ENCODE measurements around the gene C1orf141. TPM values are rescaled to one million over a fixed set of nuclear protein-coding genes. Genes with fewer than 3 reads are reported as not detected.

C1orf141 gene
- total RNA-seq, 2 donors from 2014 or later: 5.4 TPM; not detected in 1

DNA sequence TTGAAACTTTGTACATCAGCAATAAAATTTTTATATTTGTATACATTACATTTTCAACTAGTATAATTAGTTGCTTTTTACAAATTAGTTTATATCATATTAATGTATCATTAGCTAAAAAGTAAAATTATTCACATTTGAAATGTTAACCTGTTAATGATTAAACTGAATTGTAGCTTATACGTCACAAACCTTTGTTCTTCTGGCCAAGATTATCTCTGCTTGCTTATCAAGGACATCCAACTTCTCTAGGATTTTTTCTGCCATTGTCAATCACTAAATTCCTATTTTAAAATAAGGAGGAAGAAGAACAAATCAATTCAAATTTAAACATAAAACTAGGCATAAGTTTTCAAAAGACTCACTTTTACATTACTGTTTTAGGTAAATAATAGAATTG, 7.8 kb downstream of the C1orf141 start:
- no peak overlapping the region for H3K27ac ChIP-seq
- no peaks in the 10 kb centered on the region for H3K27me3 ChIP-seq (replicated peaks; ENCODE audit: insufficient read depth)
- DNase-seq (ENCODE audit: low spot score): no peak
- H3K4me1 ChIP-seq (replicated peaks): no peaks in the 10 kb centered on the region
- no peaks in the 10 kb centered on the region for H3K9me3 ChIP-seq
- intact Hi-C loops (cut with DNase I): no loop called here
- no peaks in the 10 kb centered on the region for H3K36me3 ChIP-seq
- TF ChIP-seq POLR2A (IDR thresholded peaks at IDR 0.05) (no peak), POLR2AphosphoS5 (IDR thresholded peaks at IDR 0.05) (no peak), CTCF (IDR thresholded peaks at IDR 0.05) (no peak)
- H3K4me3 ChIP-seq: no peak overlapping the region
- WGBS: 52% methylated on average over 1 of the region's 1 CpG

DNA sequence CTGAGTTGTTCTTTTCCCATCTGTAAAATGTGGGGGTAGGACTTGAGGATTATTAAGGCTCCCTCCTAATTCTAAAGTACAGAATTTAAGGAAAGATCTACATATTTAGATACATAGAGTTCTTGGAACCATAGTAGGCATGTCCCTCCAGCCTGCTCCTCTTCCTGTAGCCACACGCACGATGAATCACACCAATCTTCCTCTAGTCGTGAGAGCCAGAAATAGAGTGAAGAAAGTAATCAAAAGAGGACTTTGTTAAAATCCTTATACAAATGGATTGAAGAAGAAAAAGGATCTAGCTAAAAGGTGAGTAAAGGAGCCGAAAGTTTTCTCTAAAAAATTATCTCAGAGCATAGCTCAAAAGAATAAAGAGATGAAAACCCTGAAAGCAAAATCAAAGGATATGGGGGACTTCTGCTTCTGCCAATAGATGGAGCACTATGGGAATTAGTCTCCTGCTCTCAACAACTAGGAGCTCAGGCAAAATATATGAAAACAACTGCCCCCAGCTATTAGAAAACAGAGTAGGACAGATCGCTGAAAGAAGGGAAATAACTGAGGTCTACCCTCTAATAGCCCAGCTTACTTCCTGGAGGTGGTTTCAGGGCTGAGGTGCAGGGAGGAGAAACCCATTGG, 8.5 kb downstream of the C1orf141 start:
- Histone ChIP-seq H3K27me3 (replicated peaks; ENCODE audit: insufficient read depth) (no peaks in the 10 kb centered on the region), H3K9me3 (no peaks in the 10 kb centered on the region), H3K4me1 (replicated peaks) (no peaks in the 10 kb centered on the region), H3K4me3 (no peak overlapping the region), H3K36me3 (no peaks in the 10 kb centered on the region), H3K27ac (no peak overlapping the region)
- 61% methylated on average over 5 of the region's 5 CpGs for WGBS
- no peak for TF ChIP-seq POLR2AphosphoS5 (IDR thresholded peaks at IDR 0.05)
- TF ChIP-seq POLR2A (IDR thresholded peaks at IDR 0.05): no peak
- no peak for TF ChIP-seq CTCF (IDR thresholded peaks at IDR 0.05)
- DNase-seq (ENCODE audit: low spot score): no peak
- intact Hi-C loops (cut with DNase I): no loop called here

- H3K27me3 ChIP-seq (replicated peaks; ENCODE audit: insufficient read depth): no peaks in the 10 kb centered on the region
- no peaks in the 10 kb centered on the region for H3K36me3 ChIP-seq
- H3K4me1 ChIP-seq (replicated peaks): no peaks in the 10 kb centered on the region
- 92% methylated on average over 4 of the region's 4 CpGs for WGBS
- H3K27ac ChIP-seq: no peak overlapping the region
- DNase-seq (ENCODE audit: low spot score): no peak
- no peak for TF ChIP-seq POLR2A (IDR thresholded peaks at IDR 0.05)
- intact Hi-C loops (cut with DNase I): no loop called here
- no peak overlapping the region for H3K4me3 ChIP-seq
- no peaks in the 10 kb centered on the region for H3K9me3 ChIP-seq
These were observed 10.3 kb downstream of the C1orf141 start for GRCh38 chr1:67124455-67124854.

DNA sequence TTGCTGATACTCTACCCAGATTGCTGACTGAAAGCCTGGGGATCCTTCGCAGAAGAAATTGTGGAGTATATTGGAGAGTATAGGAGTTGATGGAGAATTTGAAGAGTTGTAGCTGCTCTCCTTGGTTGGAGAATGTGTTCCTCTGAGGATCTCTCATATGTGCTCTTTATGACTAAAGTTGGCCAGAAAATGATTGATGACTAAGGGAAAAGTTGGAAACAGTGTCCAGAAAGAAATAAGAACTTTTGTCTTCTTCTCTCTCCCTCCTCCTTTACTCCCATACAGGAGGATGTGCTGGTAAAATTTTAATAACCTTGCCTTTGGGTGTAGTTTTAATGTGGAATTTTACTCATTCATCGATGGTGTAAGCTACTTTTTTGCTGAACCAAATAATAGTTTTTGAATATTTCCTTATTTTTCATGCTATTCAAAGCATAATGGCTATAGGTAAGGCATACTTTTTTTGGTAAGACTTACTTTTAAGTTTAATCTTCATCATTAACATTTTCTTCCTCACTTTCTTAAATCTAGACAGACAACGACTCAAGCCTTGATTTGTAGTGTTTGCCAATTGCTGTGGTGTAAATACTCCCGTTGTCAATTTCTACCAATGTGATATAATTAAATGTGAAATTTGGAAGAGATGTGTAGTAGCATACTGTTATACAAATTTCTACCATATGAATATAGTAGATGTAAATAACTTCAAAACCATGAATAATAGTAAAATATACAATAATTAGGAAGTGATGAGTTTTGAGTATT, 13.7 kb downstream of the C1orf141 start:
- intact Hi-C loops (cut with DNase I): no loop called here
- H3K27me3 ChIP-seq (replicated peaks; ENCODE audit: insufficient read depth): no peaks in the 10 kb centered on the region
- DNase-seq (ENCODE audit: low spot score): no peak
- H3K9me3 ChIP-seq: no peaks in the 10 kb centered on the region
- WGBS: 85% methylated on average over 4 of the region's 4 CpGs
- H3K4me1 ChIP-seq (replicated peaks): no peaks in the 10 kb centered on the region
- no peak overlapping the region for H3K27ac ChIP-seq
- H3K36me3 ChIP-seq: no peaks in the 10 kb centered on the region
- H3K4me3 ChIP-seq: no peak overlapping the region
- TF ChIP-seq POLR2A (IDR thresholded peaks at IDR 0.05) (no peak), POLR2AphosphoS5 (IDR thresholded peaks at IDR 0.05) (no peak), CTCF (IDR thresholded peaks at IDR 0.05) (no peak)

GRCh38 chr1:67118646-67119045, 16.1 kb downstream of the C1orf141 start:
- Histone ChIP-seq H3K36me3 (no peaks in the 10 kb centered on the region), H3K4me1 (replicated peaks) (no peaks in the 10 kb centered on the region), H3K27me3 (replicated peaks; ENCODE audit: insufficient read depth) (no peaks in the 10 kb centered on the region), H3K4me3 (no peak overlapping the region), H3K27ac (no peak overlapping the region), H3K9me3 (no peaks in the 10 kb centered on the region)
- no peak for DNase-seq (ENCODE audit: low spot score)
- intact Hi-C loops (cut with DNase I): no loop called here
- TF ChIP-seq CTCF (IDR thresholded peaks at IDR 0.05) (no peak), POLR2A (IDR thresholded peaks at IDR 0.05) (no peak), POLR2AphosphoS5 (IDR thresholded peaks at IDR 0.05) (no peak)
- WGBS: 62% methylated on average over 3 of the region's 3 CpGs
